NCI-H82 treated with DMSO at 0.1 percent for 48 hours (cell line): Measurements from ENCODE around the gene NUDT15.
"Not testable (repeated sequence)": the region's sequence is repeated elsewhere in the genome, so short reads cannot be mapped to it uniquely, and the experiment has no call there.

Experiments
- DNase-seq: peaks from one replicate; lab custom pipeline; 2025; ENCODE audit not compliant: unreplicated experiment; lab: John Stamatoyannopoulos, UW

The NUDT15 gene

DNA sequence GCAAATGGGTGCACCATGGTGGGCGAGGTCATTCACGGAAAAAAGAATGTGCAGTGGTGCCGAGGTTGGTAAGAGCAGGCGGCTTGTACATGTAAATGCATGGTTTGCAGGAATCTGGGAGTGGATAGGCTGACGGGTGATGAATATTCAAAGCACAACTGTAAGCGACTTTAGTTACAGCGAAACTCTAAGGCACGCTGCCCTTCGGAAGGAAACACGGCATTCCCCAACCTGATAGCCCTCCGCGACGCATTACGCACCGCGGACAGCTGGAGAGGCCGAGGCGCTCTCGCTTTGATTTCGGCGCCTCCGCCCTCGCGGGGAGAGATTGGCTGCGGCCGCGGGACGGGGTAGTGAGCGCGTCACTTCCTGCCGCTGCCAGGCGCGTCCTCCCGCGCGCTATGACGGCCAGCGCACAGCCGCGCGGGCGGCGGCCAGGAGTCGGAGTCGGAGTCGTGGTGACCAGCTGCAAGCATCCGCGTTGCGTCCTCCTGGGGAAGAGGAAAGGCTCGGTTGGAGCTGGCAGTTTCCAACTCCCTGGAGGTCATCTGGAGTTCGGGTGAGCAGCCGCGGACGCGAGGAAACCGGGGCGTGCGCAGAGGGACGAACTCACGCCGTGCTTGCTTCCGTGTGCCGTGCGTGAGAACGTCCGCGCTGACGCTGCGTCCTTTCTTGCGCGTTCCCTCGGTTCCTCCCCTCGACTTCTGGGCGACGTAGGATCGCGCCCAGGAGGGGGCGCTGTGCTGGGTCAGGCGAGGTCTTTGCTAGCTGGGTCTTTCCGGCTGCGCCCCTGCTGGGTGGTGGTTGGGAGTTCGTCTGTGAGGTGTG, at the start of gene NUDT15:
TSS of gene NUDT15 (plus strand) at position 381 of the 828 bp plus-strand sequence. CDS start at position 402, 21 bp downstream.
- DNase-seq = peak; percentile 92

GRCh38 chr13:47990427-47990826, 47.1 kb upstream of the NUDT15 start:
- no peak for DNase-seq

DNA sequence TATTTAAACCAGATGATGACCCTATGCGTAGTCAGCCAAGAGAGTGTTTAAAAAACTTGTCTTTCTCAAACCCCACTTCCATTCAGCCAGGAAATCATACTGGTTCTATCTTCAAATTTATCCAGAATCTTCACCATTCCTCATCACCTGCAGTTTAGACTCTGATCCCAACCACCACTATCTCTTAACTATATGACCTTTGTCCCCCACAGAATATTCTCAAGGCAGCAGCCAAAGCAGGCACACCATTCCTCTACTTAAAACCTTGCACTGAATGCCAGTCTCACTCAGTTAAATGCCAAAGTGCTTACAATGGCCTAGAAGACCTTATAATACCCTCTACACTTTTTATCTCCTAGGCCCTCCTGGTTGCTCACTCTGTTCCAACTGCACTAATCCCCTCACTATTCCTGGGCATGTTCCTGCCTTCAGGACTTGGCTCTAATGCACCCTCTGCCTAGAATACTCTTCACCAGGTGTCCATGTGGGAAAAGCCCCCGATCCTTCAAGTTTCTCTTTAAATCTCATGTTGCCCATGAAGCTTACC, 46.5 kb upstream of the NUDT15 start:
- DNase-seq = no peak

- no peak for DNase-seq
Observed at GRCh38 chr13:47991859-47992258, 45.7 kb upstream of the NUDT15 start.

DNA sequence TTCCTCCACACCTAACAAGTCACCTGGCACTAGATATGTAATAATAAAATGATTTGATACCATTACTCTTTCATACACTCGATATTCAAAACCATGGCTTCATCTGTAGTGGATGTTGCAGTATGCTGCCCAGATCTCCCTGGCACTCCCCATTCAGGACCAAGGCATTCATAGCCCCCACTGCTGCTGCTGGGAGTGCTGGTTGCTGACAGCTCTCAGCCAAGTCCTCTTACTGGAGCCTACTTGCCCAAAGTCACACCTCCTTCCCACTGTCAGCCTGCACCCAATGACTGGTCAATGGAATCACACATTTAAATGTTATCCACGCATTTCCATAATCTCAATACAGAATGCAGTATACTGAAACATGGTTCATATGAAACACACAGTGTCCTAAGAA, 40.1 kb upstream of the NUDT15 start:
- no peak for DNase-seq

DNA sequence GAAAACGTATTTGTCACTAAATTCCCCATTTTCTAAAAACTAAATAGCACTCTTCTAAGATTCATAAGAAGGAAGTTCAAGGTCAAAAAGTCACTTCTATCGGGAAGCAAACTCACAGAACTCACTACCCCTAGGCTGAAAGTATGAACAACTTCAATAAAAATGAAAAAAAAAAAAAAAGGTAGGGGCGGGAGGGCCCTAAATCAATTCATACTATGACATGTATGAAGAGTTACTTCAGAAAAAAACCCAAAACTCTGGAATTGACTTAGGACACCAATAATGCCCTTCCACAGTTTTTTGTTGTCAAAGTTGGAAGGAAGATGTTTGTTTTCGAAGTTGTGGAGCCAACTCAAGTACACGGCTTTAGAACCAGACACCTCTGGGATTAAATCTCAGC, 37.6 kb upstream of the NUDT15 start:
- no peak for DNase-seq

DNA sequence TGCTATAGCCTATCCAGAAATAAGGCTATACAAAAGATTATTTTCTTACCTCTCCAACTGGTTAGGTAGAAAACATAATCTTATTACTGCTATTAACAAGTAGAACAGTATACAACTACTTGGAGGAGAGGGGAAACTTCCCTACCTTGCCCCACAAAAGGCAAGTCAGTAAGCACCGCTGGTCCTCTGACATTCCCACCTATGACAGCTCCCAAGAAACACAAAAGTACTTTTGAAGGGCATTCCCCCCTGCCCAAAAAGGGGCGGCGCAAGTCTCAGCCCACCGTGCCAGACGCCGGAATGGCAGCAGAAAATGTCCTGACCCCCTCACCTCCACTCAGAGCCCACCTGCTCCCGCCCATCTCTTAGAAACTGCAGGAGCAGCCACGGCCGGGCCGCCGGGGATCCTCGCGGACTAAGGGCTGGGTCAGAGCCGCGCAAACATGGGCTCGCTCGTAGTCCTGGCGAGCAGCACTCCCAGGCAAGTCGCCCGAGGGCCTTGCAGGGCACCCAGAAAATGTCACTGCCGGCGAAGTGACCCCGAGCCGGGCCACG, 36.9 kb upstream of the NUDT15 start:
- DNase-seq = no peak

- peak; percentile 59 for DNase-seq
Observed at GRCh38 chr13:48001114-48001881, 36.2 kb upstream of the NUDT15 start, which contains the start of gene SUCLA2. Gene SUCLA2, minus strand, starts transcription at chr13:48001273. Its CDS starts 4 bp downstream, at chr13:48001269.

GRCh38 chr13:48001999-48002398, 35.5 kb upstream of the NUDT15 start:
- not testable (repeated sequence) for DNase-seq

GRCh38 chr13:48004201-48004600, 33.3 kb upstream of the NUDT15 start:
- DNase-seq = no peak

DNA sequence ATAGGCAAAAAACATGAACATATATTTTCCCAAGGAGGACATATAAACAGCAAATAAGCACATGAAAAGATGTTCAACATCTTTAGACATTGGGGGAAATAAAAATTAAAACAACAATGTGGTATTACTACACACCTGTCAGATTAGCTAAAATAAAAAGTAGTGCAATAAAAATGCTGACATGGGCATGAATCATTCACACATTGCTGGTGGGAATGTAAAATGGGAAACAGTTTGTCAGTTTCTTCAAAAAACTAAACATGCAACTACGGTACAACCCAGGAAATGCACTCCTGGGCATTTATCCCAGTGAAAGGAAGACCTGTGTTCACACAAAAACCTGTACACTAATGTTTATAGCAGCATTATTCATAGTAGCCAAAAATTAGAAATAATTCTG, 31.1 kb upstream of the NUDT15 start:
- DNase-seq = no peak

- DNase-seq = no peak
Observed at GRCh38 chr13:48009284-48009683, 28.2 kb upstream of the NUDT15 start.

DNA sequence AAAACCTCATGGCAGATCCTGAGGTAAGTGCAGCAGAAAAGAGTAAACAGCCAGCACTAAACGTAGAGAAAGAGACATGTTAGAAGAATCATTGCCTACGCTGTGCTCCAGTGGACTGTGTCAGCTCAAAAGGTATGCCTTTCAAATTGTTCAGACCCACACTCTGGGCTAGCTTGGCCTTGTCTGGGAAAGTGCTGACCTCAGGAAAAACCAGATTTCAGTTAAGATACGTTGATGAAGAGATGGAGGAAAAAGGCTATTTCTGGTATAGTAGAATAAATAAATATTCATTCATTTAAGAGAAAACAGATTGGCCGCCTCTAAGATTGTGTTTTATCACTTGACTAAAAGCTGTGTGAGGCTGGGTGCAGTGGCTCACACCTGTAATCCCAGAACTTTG, 26.8 kb upstream of the NUDT15 start:
- DNase-seq = no peak

GRCh38 chr13:48012668-48013067, 24.9 kb upstream of the NUDT15 start:
- no peak for DNase-seq

DNA sequence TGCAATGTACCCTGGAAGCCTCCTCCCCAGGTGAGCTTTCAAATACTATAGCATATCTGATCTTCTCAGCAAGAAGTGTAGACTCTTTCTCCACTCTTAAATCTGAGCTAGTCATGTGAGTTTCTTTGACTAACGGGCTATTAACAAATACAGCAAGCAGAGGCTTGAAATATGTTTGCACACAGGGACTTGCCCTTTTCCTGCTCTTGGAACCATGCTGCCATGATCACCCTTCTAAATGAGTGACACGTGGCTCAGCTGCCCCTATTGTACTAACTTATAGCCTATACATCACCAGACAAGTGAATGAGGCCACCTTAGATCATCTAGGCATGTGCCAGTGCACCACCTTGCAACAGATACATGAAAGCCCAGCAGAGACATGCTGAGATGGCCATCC, 23.2 kb upstream of the NUDT15 start:
- DNase-seq = no peak

DNA sequence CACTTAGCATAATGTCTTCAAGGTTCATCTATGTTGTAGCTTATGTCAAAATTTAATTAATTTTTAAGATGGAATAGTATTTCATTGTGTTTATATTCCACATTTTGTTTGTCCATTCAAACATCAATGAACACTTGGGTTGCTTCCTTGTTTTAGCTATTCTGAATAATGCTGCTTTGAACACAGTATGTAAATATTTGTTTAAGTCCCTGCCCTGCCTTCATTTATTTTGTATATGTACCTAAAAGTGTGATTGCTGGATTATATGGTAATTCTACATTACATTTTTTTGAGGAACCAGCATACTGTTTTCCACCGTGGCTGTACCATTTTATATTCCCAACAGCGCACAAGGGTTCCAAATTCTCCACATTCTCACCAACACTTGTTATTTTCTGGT, 18.9 kb upstream of the NUDT15 start:
- DNase-seq = no peak

DNA sequence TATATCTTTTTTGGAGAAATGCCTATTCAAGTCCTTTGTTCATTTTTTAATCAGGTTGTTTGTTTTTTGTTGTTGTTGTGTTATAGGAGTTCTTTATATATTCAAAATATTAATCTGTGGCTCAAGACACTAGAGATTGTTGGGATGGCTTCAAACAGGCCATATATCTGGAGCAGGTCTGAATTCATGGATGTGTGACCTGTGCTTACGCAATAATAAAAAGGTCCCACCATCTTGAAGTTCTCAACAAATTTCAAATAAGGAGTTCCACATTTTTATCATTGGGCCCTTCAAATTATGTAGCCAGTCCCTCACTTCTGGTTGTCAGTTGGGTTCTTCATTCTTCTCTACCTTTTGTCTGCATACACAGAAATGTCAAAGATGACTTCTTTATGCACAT, 17.7 kb upstream of the NUDT15 start:
- DNase-seq = no peak

DNA sequence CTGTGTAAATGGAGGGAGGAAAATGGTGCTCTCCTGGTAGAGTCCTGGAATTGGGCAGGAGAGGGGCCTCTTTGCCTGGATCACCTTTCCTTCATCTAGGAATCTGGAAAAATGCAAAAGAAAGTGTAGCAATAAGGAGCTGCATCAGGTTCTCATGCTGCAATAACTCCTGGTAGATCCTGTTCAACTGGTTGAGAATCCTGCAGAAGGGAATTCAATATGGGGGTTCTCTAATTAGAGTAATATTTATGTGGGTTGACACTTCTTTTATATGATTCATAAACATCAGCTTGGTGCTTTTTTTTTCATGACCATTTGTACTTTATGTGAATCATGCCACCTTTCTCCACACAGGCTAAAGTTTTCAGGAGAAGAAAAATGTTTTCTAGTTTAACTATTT, 9.5 kb upstream of the NUDT15 start:
- no peak for DNase-seq

GRCh38 chr13:48029859-48030258, 7.7 kb upstream of the NUDT15 start:
- DNase-seq = no peak

DNA sequence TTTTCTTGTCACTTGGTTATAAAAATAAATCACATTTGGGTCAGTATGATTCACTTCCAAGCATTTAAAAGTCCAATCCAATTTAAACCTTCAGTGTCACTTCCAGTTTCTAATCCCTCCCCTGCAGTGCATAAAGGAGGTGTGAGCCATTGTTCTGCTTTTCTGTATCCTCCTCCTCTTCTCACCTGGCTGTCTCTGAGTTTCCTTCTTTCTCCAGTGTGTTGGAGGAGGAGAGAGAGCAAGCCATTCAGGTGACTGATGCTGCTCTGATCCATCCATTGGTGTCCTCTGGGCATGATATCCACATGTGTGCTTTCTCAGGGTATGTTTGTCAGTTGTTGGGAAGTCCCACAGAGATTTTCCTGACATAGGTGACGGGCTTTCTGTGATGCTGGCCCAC, 1.2 kb downstream of the NUDT15 start:
- DNase-seq = no peak

- DNase-seq = no peak
Observed at GRCh38 chr13:48040049-48040448, 2.5 kb downstream of the NUDT15 start.

DNA sequence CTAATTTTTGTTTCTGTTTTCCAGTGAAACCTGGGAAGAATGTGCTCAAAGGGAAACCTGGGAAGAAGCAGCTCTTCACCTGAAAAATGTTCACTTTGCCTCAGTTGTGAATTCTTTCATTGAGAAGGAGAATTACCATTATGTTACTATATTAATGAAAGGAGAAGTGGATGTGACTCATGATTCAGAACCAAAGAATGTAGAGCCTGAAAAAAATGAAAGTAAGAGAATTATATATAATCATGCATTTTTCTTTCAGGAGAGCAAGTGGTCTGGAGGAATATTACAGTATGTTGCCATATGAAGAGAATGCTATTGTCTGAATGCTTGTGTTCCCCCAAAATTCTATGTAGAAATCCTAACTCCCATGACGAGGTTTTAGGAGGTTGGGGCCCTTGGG, 3.4 kb downstream of the NUDT15 start:
- no peak for DNase-seq
